Panc1 (cell line): ENCODE data around the gene FAM163B. TPM values are rescaled to one million over a fixed set of nuclear protein-coding genes. Genes with fewer than 3 reads are reported as not detected.

Experiments
- ATAC-seq: fragments of 200-7000 bp; cut with Tn5 transposase; 2 replicates; pipeline ENCODE4 v1.9.1; 2020; ENCODE audit warnings: mild to moderate bottlenecking, moderate library complexity
- BruUV-seq: library from RNA; stranded (reverse); fragments of 400-500 nt; replicated peaks from 2 replicates; lab custom pipeline; 2021; lab: Mats Ljungman, UMichigan
- CTCF ChIA-PET: fragments of 300-600 bp; sonication (Branson Sonifier 250); formaldehyde crosslinking; loops from one replicate; lab custom pipeline; 2022; ENCODE audit warnings: antibody characterized with exemption; lab: Charles Lee
- POLR2A ChIA-PET: fragments of 300-600 bp; sonication (Branson Sonifier 250); formaldehyde crosslinking; loops from one replicate; lab custom pipeline; 2022; ENCODE audit warnings: antibody characterized with exemption; lab: Charles Lee
- DNase-seq: peaks from one replicate; pipeline ENCODE4 v3.0.0-alpha.2; 2010; ENCODE audit warnings: low read depth, low spot score
- H3K27ac ChIP-seq: 2 replicates; pipeline ENCODE4 v1.5.1; 2011; ENCODE audit warnings: mild to moderate bottlenecking, low read length, inconsistent platforms
- H3K27me3 ChIP-seq: fragments of 200-500 bp; sonication (Bioruptor generic); 2 replicates; pipeline ENCODE4 v1.6.0; 2014; ENCODE audit warnings: low read length, inconsistent platforms; ENCODE audit not compliant: control insufficient read depth, insufficient read depth
- H3K36me3 ChIP-seq: fragments of 200-500 bp; sonication (Bioruptor generic); 2 replicates; pipeline ENCODE4 v1.5.1; 2014; ENCODE audit warnings: inconsistent platforms, mild to moderate bottlenecking, low read length, moderate library complexity; ENCODE audit not compliant: control insufficient read depth, insufficient read depth
- H3K4me1 ChIP-seq: 2 replicates; pipeline ENCODE4 v1.5.1; 2011; ENCODE audit warnings: inconsistent platforms, mild to moderate bottlenecking, low read length, moderate library complexity; ENCODE audit not compliant: control insufficient read depth, insufficient read depth
- H3K4me3 ChIP-seq, 2 experiments: 2 replicates each; pipeline ENCODE4 v1.5.1; 2011 to 2012; ENCODE audit warnings: low read depth in 2 of 2, low read length in 2 of 2, mild to moderate bottlenecking in 2 of 2, inconsistent platforms in 1 of 2, moderate library complexity in 1 of 2
- H3K9me3 ChIP-seq: fragments of 200-500 bp; sonication (Bioruptor generic); 2 replicates; pipeline ENCODE4 v1.5.1; 2014; ENCODE audit warnings: low read depth, mild to moderate bottlenecking, inconsistent platforms, low read length, moderate library complexity; ENCODE audit not compliant: control insufficient read depth, insufficient read depth
- CTCF ChIP-seq: fragments of 450-650 bp; IDR thresholded peaks from 2 replicates; pipeline ENCODE4 v1.5.1; 2017; ENCODE audit warnings: mild to moderate bottlenecking
- POLR2AphosphoS5 ChIP-seq: IDR thresholded peaks from 2 replicates; pipeline ENCODE4 v1.6.1; 2012; ENCODE audit warnings: mild to moderate bottlenecking, low read depth, low read length, moderate library complexity
- SIN3A ChIP-seq: IDR thresholded peaks from 2 replicates; pipeline ENCODE4 v1.6.1; 2012; ENCODE audit warnings: low read depth, mild to moderate bottlenecking, low read length, moderate library complexity, borderline replicate concordance; ENCODE audit not compliant: insufficient read depth
- TCF7L2 ChIP-seq: IDR thresholded peaks from 2 replicates; pipeline ENCODE4 v1.6.1; 2011; ENCODE audit warnings: mild to moderate bottlenecking, low read depth, low read length, inconsistent platforms
- in situ Hi-C: cut with HindIII; loops from 2 replicates; pipeline ENCODE4 v1.10.0; 2016; ENCODE audit warnings: low sequenced_read_pairs, low pct_unique_long_range_greater_than_20kb
- intact Hi-C: fragments of 100-400 bp; cut with micrococcal nuclease; formaldehyde crosslinking; loops from one replicate; pipeline ENCODE4 v1.10.0; 2022; ENCODE audit not compliant: unreplicated experiment
- total RNA-seq: library from RNA; stranded (reverse); gene quantifications from one replicate; pipeline ENCODE4 v1.2.1, GENCODE V29; 2021; ENCODE audit not compliant: unreplicated experiment
- TF ChIP-seq, protein P1 (sequence below), 2 experiments: IDR thresholded peaks; 2 replicates each; pipeline ENCODE4 v1.6.1; 2011 to 2012; ENCODE audit warnings: low read depth in 2 of 2, control low read depth in 1 of 2, low read length in 1 of 2, mild to moderate bottlenecking in 1 of 2, moderate library complexity in 1 of 2; ENCODE audit not compliant: insufficient read depth in 1 of 2

The FAM163B gene
- total RNA-seq, 1 experiment from 2014 or later = not detected

GRCh38 chr9:133552236-133552635 is 57.0 kb downstream of the FAM163B start:
- in situ Hi-C loops = no loop called here
- ATAC-seq = no peak
- no peak for DNase-seq

DNA sequence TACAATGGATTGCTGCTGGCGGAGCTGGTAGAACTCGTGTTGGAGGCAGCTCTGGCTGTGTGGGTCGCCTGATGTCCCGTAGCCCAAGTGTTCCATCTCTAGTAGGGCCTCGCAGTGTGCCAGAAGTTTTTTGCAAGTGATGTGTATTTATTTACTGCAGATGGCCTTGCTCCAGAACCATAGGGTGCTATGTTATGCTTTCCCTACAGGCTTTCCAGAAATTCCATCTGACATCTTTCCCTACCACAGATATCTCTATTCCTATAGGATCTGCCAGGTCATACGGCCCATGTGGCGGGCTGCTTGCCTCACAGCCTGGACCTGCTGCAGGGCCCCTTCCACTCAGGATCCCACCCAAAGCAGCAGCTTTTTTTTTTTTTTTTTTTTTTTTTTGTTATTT is 57.7 kb downstream of the FAM163B start:
- CTCF ChIA-PET = no interaction called here
- H3K9me3 ChIP-seq = no peaks in the 10 kb centered on the region
- POLR2A ChIA-PET = no interaction called here
- TF ChIP-seq, protein P1, sequence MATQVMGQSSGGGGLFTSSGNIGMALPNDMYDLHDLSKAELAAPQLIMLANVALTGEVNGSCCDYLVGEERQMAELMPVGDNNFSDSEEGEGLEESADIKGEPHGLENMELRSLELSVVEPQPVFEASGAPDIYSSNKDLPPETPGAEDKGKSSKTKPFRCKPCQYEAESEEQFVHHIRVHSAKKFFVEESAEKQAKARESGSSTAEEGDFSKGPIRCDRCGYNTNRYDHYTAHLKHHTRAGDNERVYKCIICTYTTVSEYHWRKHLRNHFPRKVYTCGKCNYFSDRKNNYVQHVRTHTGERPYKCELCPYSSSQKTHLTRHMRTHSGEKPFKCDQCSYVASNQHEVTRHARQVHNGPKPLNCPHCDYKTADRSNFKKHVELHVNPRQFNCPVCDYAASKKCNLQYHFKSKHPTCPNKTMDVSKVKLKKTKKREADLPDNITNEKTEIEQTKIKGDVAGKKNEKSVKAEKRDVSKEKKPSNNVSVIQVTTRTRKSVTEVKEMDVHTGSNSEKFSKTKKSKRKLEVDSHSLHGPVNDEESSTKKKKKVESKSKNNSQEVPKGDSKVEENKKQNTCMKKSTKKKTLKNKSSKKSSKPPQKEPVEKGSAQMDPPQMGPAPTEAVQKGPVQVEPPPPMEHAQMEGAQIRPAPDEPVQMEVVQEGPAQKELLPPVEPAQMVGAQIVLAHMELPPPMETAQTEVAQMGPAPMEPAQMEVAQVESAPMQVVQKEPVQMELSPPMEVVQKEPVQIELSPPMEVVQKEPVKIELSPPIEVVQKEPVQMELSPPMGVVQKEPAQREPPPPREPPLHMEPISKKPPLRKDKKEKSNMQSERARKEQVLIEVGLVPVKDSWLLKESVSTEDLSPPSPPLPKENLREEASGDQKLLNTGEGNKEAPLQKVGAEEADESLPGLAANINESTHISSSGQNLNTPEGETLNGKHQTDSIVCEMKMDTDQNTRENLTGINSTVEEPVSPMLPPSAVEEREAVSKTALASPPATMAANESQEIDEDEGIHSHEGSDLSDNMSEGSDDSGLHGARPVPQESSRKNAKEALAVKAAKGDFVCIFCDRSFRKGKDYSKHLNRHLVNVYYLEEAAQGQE (IDR thresholded peaks at IDR 0.05; ENCODE audit: insufficient read depth in 1 of 2, low read depth in 2 of 2, low read length in 1 of 2) = no peak
- TF ChIP-seq SIN3A (no peak), CTCF (no peak), TCF7L2 (no peak), POLR2AphosphoS5 (no peak)
- ATAC-seq (no peak), DNase-seq (no peak)
- no peaks in the 10 kb centered on the region for H3K36me3 ChIP-seq
- in situ Hi-C loops (no loop called here), intact Hi-C loops (no loop called here)
- H3K27me3 ChIP-seq = no peaks in the 10 kb centered on the region
- no peak overlapping the region for H3K4me3 ChIP-seq
- H3K27ac ChIP-seq = no peak overlapping the region
- no peaks in the 10 kb centered on the region for H3K4me1 ChIP-seq
- no TSS peak for BruUV-seq

More at GRCh38 chr9:133552236-133552635, 57.0 kb downstream of the FAM163B start:
- ChIA-PET CTCF (no interaction called here), POLR2A (no interaction called here)
- H3K4me1 ChIP-seq = no peaks in the 10 kb centered on the region
- H3K27ac ChIP-seq = no peak overlapping the region
- BruUV-seq = no TSS peak
- H3K27me3 ChIP-seq = no peaks in the 10 kb centered on the region
- intact Hi-C loops = no loop called here
- no peak overlapping the region for H3K4me3 ChIP-seq
- H3K36me3 ChIP-seq = no peaks in the 10 kb centered on the region
- no peak for TF ChIP-seq POLR2AphosphoS5
- no peaks in the 10 kb centered on the region for H3K9me3 ChIP-seq

- in situ Hi-C loops (no loop called here), intact Hi-C loops (no loop called here)
- BruUV-seq = no TSS peak
- no peaks in the 10 kb centered on the region for H3K9me3 ChIP-seq
- ChIA-PET CTCF (no interaction called here), POLR2A (no interaction called here)
- ATAC-seq = no peak
- H3K27me3 ChIP-seq = no peaks in the 10 kb centered on the region
- H3K4me3 ChIP-seq = no peak overlapping the region
- no peak overlapping the region for H3K27ac ChIP-seq
- TF ChIP-seq, protein P1 (IDR thresholded peaks at IDR 0.05; ENCODE audit: insufficient read depth in 1 of 2, low read depth in 2 of 2, low read length in 1 of 2) = no peak
- TF ChIP-seq TCF7L2 (no peak), CTCF (no peak), POLR2AphosphoS5 (no peak), SIN3A (no peak)
- no peak for DNase-seq
- H3K4me1 ChIP-seq = no peaks in the 10 kb centered on the region
- no peaks in the 10 kb centered on the region for H3K36me3 ChIP-seq
Observed at GRCh38 chr9:133547116-133547515, 62.1 kb downstream of the FAM163B start.
